ENCODE measurements around the gene OR6N2.

OR6N2 gene, protein sequence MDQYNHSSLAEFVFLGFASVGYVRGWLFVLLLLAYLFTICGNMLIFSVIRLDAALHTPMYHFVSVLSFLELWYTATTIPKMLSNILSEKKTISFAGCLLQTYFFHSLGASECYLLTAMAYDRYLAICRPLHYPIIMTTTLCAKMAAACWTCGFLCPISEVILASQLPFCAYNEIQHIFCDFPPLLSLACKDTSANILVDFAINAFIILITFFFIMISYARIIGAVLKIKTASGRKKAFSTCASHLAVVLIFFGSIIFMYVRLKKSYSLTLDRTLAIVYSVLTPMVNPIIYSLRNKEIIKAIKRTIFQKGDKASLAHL

DNA sequence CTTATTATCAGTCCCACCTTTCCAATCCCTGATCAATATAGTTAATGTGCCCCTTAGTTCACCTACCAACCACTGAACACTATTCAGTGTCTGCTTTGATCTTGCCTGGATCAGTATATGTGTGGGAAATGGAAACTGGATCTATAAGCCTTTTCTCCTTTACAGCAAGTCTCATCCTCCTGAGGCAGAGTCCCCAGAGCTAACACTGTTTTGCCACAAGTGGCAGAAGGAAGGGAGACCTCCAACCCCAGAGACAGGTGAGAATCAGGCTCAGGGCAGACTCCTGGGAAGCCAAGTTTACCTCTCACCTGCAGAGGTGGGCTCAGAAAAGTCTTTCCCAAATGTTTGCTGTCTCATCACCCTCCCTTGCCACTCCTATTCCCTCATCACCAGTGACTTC, at the start of gene OR6N2:
OR6N2 (minus strand) TSS at position 101 of the 400 bp plus-strand sequence. CDS start 3,569 bp downstream, outside the sequence.
- no peak for DNase-seq

DNA sequence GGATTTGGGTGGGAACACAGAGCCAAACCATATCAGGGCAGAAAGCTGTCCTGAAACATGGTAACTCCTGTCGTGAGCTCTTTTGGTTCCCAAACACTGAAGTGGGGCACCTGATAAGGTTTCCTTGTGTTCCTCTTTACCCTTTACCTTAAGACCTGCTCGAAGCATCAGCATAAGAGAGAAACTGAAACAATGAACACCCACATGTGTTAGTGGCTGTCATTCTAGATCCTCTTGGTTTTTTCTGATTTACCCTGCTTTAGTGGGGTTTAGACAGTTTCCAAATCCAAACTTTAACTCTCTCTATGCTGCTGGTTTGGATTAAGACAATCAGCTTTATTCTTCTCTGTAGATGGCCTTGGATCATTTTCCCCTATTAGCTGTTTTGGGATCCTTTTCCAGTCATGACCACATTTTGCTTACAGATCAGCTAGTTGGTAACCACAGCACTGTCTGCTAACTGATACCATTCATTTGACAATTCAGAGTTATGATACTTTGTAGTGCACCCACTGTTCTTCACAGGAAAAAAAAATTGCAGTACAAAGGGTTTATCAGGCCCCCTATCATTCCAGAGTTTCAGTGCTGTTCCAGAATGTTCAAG, 49.2 kb upstream of the OR6N2 start:
- DNase-seq = no peak

DNA sequence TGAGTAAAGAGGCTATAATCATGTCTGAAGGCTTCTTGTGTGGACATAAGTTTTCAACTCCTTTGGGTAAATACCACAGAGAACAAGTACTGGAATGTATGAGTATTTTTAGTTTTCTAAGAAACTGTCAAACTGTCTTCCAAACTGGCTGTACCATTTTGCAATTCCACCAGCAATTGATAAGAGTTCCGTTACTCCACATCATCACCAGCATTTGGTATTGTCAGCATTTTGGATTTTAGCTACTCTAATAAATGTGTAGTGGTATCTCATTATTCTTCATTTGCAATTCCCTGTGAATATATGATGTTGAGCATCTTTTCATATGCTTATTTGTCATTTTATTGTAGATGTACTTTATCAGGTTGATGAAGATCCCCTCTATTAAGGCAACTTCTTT, 40.7 kb upstream of the OR6N2 start:
- no peak for DNase-seq

DNA sequence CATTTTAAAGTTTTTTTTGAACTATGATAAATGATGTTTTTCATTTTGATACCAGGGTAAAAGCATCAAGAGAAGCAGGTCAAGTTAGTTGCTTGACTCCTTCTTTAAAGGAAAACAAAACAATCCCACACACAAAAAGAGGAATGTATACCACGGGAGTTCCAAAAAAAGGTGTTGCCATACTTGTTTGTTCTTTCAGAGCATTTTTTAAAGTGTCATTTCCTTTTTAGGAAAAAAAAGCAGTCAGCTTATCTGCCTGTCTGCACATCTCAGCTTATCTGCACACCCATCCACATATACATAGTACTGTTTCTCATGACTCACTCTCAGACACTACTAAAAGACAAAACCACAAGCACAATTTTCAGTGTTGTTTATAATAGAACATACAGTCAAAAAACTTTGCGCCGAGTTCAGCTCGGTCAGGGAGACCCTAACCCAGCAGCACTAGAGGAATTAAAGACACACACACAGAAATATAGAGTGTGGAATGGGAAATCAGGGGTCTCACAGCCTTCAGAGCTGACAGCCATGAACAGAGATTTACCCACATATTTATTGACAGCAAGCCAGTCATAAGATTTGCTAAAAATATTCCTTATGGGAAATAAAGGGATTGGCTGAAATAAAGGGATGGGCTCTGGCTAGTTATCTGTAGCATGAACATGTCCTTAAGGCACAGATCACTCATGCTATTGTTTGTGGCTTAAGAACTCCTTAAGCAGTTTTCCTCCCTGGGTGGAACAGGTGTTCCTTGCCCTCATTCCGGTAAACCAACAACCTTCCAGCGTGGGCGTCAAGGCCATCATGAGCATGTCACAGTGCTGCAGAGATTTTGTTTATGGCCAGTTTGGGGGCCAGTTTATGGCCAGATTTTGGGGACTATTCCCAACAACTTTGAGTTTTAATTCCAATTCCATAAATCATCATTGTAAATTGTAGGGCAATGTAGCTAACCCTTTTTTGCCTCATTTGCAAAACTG, 38.7 kb upstream of the OR6N2 start:
- no peak for DNase-seq

DNA sequence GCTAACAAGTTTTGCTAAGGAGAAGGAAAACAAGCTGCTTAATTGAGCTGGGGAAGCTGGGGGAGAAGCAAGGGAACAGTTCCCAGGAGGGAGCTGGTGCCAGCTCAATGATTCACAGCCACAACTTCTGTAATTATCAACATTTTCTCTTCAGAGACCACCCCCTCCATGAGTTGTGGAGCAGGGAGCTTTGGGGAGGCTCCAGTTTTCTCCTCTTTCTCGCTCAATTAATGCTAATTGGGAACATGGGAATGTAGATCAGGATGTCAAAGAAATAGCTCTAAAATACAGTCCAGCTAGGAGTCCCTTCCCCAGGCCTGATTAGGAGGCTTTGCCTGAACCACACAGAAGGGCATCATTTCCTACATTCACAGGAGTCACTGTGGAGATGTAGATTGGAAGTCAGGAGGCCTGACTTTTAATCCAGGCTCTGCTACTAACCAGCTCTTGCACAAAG, 38.0 kb upstream of the OR6N2 start:
- DNase-seq = no peak

DNA sequence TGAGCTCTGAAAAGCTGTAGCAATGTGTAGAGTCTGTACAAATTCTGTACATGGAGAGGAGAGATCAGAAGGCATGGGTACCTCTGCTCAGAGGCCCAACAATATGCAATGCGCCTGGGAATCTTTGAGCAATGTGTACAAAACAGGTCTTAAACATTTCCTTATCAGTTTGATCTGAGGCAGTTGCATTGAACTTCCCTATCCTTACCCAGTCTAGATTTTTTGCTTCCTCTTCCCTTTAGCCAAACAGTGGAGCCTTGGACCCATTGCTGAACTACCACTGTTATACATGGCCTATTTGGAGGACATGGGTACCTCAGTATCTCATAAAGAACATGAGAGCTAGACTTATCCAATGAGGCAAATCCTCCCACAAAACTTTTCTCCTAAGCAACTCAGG, 37.6 kb upstream of the OR6N2 start:
- no peak for DNase-seq

DNA sequence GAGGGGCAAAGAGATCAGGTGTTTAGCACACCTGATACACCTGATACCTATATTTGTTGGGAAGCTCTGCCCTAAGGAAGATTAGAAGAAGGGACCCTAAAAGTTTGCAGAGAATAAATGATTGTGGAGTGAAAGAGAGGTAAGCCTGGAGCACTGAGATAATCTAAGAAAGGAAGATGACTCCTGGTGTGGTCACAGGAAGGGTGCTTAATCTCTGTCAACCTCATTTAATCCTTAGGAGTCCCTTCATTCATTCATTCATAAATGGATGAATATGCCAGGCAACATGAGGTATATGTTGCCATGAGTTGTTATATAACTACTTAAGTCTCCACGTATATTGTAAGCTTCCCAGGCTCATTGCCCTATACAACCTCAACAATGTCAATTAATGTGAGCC, 34.0 kb upstream of the OR6N2 start:
- DNase-seq = no peak

DNA sequence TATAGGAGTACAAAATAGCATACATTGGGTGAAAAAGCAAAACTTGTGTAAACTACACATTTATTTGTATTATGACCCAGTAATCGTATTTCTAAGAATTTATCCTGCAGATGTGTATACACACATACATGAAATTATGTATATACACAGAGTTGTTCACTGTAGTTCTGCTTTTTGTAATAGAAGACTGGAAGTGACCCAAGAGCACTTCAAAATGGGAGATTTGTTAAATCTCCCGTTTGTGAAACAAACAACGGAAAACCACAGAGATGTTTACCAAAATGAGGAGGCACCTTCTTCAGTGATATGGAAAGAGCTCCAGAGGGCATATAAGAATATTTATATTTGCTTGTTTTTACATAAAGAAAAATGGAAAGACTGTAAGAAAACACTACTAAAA, 32.2 kb upstream of the OR6N2 start:
- DNase-seq = no peak

DNA sequence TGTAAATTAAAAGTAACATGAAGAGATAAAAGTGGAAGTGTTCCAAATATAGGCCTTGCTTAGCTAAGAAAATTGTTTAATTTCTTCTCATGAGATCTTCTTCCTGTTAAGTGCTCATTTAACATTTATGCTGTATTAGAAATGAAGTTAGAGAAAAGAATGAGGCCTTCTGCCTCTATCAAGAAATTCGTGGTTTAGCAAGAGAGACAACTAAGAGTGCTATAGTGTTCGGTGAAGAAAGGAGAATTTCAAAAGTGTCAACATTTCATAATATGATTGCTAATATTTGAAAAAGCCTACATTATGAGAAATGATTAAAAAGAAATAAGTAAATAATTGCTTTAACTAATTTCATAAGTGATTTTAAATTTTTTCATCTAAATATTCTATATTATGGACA, 31.3 kb upstream of the OR6N2 start:
- DNase-seq = no peak

DNA sequence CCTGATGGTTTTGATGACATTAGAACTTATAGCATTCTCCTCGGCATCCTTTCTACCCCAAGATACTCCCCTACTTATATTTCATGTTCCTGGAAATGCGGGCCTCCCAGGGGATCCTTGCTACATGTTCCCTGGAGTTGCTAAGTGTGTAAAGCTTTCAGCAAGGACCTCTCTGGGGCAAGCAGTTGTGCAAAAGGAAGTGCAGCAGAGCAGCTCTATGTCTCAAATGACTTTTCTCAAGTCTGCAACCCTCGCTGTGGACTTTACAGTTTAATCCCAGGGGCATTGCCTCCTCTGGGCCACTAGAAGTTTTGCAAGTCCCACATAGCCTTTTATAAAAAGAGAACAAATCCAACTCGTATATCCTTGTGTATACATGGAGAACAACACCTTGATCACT, 29.3 kb upstream of the OR6N2 start:
- DNase-seq = no peak

DNA sequence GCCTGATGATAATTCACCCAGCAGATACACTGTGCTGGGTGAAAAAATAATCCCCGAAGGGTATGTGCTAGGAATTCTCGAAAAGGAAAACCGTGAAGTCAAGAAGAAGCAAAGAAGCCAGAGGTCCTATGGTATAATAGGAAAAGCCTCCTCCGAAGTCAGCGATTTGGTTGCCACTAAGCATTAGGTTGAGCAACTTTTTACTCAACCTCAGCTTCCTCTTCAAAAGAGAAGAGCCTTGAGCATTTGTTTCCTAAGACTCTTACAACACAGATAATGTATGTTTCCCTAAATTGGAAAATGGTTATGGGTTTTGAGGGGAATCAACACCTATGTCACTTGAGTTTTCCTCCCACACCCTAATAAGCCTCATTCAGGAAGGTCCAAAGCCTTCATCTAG, 28.9 kb upstream of the OR6N2 start:
- DNase-seq = no peak

DNA sequence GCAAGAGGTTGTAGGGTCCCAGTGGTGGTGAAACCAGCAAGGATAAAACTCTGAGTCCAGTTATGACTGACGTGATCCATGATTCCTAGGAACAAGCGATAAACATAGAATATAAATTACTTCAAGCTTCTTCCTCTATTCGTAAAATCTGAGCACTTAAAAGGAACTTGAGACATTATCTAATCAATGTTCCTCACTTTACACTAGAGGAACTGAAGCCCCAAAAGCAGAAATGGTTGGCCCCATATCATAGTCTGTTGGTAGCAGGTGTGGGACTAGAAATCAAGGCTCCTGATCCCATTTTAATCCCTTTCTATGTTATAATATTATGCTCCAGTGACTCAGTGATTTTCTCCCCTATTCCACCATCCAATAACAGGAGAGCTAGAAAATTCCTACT, 28.3 kb upstream of the OR6N2 start:
- no peak for DNase-seq

DNA sequence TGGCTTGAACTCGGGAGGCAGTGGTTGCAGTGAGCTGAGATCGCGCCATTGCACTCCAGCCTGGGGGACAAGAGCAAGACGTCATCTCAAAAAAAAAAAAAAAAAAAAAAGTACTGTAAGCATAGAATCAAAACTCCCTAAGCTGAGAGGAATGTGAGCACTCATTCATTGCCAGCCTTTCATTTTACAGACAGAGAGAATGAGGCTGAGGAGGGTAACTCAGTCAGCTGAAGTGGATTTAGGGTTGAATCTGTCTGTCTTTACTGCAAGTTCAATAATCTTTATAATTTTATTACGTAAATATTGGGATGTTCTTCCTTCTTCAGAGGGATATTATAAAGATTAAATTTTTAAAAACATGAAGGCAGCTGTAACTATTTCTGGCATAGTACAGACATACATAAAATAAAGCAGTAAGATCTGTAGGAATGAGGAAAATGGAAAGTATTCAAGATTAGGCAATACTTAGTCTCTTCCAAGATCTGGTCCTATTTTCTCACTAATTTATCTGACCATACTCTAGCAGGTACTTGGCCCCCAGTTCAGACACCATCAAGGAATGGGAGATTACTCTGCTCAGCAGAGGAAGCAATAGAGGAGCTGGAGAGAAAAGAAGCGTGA, 26.0 kb upstream of the OR6N2 start:
- DNase-seq = no peak

DNA sequence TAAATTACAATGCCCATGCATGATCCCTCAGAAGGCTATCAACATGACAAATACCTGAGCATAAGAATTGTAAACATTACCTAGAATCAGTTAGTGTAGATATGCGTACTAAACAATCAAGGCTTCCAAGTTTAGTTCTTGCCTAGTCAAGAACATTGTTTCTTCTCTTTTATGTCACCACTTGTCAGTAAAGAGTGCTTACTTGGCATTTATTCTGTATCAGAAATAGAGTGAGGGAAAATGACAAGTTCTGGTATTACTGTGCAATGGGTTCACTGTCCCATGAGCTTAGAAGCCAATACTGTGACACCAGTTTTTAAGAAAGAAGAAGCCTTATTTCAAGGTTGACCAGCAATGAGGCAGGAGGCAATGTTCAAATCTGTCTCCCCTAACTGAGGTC, 22.7 kb upstream of the OR6N2 start:
- no peak for DNase-seq

DNA sequence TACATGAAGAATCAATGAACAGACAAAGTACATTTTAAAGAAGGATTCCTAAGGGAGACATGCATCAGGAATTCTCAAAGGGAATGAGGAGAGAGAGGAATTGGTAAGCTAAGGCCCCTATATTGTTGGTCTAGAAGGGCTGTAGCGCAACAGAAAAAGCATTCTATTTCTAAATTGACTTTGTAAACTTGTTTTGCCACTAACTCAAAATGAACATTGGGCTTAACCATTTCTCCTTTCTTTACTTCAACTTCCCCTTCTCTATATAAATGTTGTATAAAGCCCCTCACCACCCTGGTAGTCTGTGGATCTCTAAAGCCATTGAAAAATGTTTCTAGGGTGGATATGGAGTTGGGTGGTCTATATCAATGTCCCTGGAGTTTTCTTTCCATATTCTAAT, 20.4 kb upstream of the OR6N2 start:
- DNase-seq = no peak

DNA sequence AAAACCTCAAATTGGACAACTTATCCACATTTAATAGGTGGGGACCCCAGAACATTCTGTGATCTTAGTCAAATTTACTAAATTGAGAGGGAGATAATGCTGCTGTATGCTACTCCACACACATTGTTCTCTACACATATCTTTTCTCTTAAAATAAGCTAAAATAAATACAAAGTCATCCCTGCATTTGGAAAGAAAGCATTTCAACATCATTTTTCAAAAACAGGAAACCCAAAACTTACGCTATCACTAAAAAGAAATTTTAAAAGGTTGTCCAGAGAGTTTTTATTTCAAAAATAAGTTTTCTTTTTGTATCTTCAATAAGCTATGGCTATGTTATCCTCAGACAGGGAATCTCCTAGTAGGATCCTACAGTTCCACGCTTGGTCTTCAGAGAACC, 19.5 kb upstream of the OR6N2 start:
- no peak for DNase-seq

DNA sequence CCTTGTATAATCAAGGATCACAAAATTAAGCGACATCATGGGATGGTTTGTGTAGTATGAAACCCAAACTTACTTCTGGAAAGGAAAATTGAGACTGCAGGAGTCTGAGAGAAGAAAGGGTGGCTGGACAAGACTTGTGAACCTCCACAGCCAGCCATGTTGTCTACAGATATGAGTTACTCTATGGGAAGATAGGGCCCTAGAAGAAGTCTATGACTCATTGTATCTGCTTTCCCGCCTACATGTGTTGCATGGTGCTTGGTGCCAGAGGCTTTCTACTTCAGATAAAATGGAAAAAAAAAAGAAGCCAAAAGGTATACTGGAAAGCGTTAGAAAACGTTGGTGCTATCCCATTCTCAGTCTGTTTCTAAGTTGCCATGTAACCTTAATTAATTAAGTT, 18.7 kb upstream of the OR6N2 start:
- DNase-seq = no peak

DNA sequence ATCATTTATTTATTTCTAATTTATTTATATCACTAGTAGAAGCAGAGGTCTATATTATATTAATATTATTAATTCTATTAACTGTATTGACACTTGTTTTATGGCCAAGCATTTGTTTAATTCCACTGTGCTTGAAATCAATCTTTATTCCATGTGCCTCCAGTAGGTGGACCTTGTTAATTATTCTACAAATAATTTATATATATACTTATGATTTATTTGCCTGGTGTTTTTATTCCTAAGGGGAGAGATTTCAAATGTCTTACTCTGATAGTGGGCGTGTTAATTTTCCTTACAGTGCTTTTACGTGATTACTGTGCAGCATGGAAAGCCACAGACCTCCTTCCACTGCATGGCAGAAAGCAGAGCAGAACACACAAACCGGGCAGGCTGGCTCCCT, 17.5 kb upstream of the OR6N2 start:
- DNase-seq = no peak

DNA sequence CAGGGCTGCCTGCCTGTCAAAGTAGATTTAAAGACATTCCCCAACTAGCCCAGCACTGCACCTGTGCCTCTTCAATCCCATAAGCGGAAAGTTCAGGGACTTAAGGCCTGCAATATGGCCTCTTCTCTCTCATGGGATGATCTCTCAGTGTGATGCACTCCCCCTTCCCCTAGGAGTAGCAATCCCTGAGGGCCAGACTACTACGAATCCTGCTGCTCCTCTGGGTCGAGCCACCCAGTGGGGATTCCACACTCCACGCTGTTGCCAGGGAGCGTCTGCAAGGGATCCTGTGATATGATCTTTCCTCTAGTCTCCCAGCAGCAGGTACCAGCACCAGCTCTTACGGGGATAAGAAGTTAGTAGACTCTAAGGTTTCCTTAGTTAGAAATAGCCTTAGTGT, 13.2 kb upstream of the OR6N2 start:
- DNase-seq = no peak

DNA sequence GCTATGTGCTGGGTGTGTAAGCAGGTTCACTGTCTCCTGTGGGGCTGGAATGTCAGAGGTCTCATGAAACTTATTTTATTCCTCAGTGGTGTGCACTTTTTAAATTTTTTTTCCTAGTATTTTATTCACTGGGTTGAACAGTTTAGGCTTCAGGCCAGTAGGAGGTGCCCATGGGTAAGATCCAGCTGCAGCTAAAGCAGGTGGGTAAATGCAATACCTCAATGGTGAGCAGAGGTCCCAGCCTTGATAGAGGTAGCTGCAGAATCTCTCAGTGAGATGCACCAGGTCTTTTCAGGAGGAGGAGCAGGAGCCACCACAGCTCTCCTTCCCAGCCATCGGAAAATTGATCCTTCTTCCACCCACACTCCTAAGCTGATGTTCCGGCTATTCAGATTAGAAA, 12.6 kb upstream of the OR6N2 start:
- DNase-seq = no peak

DNA sequence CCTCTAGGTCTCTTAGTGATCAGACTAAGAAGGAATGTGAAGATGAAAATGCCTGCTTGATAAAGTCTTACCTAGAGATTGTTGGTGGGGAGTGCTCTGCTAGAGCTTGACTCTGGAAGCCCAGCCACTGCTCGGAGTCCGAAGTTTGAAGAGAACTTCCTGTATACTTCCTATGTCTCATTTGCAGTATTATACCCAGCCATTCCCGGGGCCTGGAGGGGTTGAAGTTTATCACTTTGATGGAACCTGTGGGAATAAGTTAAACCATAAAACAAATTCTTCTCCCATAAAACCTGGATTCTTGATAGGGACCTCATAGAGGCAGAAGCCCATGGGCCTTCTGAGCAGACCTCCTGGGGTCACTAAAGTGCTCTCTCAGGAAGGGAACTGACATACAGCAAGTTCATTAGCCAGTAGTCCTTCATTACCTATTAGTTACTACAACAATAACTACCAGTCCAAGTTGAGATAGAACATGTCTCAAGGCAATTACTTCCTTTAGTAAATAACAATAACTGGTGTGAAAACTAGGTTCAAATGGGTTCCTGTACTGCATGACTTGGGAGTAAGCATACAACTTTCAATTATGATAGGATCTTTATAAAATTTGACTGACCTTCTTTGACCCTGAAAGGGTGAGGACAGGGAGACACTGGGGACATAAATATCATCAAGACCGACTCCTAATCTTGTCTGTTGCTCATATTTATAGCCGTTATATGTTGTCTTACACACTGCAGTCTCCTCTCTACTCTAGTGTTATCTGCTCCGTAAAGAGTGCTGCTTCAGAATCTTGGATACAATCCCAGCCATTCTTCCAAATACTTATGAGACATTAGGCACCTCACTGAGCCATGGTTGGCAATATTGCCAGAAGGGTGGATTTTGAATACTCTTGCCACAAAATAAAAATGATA, 8.8 kb downstream of the OR6N2 start, which contains the start of gene OR6N1:
OR6N1 (minus strand) TSS at position 246 of the 917 bp plus-strand sequence. CDS start 5,513 bp downstream, outside the sequence.
- no peak for DNase-seq

DNA sequence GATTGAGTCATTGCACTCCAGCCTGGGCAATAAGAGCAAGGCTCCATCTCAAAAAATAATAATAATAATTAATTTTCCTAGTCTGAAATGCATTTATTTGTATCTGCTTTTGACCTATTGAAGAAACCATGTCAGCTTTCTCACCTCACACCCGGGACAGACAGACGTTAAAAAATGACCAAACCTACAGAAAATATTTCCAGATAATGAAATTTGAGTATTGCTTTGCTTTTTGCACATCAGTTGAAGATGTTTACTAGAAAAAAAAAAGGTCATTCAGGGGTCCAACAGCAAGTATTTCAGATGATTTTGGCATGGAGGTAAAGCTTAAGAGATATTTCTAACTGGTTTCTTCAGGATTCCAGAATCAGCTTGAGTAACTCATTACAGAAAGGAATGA, 26.6 kb downstream of the OR6N2 start, which contains the start of gene OR6K6:
OR6K6 (plus strand) TSS at position 301 of the 400 bp plus-strand sequence. CDS start 168 bp downstream, outside the sequence.
- no peak for DNase-seq

Data from NCI-H446 treated with DMSO at 0.1 percent for 48 hours (cell line).